PC-9 (cell line): Measurements from ENCODE around the gene SMARCAD1. TPM values are rescaled to one million over a fixed set of nuclear protein-coding genes. Genes with fewer than 3 reads are reported as not detected.

Experiments
- BruUV-seq: library from RNA; stranded (reverse); fragments of 400-500 nt; replicated peaks from 2 replicates; lab custom pipeline; 2021; lab: Mats Ljungman, UMichigan
- CTCF ChIA-PET: fragments of 300-600 bp; sonication (Branson Sonifier 250); formaldehyde crosslinking; loops from one replicate; lab custom pipeline; 2022; ENCODE audit warnings: antibody characterized with exemption; lab: Charles Lee
- POLR2A ChIA-PET: fragments of 300-600 bp; sonication (Branson Sonifier 250); formaldehyde crosslinking; loops from one replicate; lab custom pipeline; 2022; ENCODE audit warnings: antibody characterized with exemption; ENCODE audit not compliant: unreplicated experiment; lab: Charles Lee
- DNase-seq, 2 experiments: peaks; one replicate each; pipeline versions ENCODE4 v3.0.0 to v3.0.0-alpha.2; 2015 to 2022; ENCODE audit warnings: mixed read lengths in 1 of 2
- H2AFZ ChIP-seq: fragments of 200-600 bp; sonication (generic); 2 replicates; pipeline ENCODE4 v1.8.1; 2017; ENCODE audit warnings: antibody characterized with exemption
- H3F3A ChIP-seq: fragments of 200-600 bp; sonication (generic); 2 replicates; pipeline ENCODE4 v1.8.1; 2017; ENCODE audit warnings: antibody characterized with exemption, mild to moderate bottlenecking, low read depth; ENCODE audit not compliant: insufficient read depth
- H3K27ac ChIP-seq: fragments of 200-600 bp; sonication (generic); 2 replicates; pipeline ENCODE4 v1.6.1; 2016; ENCODE audit warnings: mixed run types
- H3K27me3 ChIP-seq: fragments of 200-600 bp; sonication (generic); 2 replicates; pipeline ENCODE4 v1.6.1; 2016; ENCODE audit warnings: low read depth, mixed run types; ENCODE audit not compliant: insufficient read depth
- H3K36me3 ChIP-seq: fragments of 200-600 bp; sonication (generic); 2 replicates; pipeline ENCODE4 v1.6.1; 2016; ENCODE audit warnings: low read depth, mixed run types
- H3K4me1 ChIP-seq: fragments of 200-600 bp; sonication (generic); replicated peaks from 2 replicates; pipeline ENCODE4 v1.6.1; 2016; ENCODE audit warnings: mixed run types; ENCODE audit not compliant: insufficient read depth
- H3K4me2 ChIP-seq: fragments of 200-600 bp; sonication (generic); 2 replicates; pipeline ENCODE4 v1.6.1; 2017; ENCODE audit warnings: mixed run types
- H3K4me3 ChIP-seq: fragments of 200-600 bp; sonication (generic); 2 replicates; pipeline ENCODE4 v1.6.1; 2016; ENCODE audit warnings: mixed run types
- H3K79me2 ChIP-seq: fragments of 200-600 bp; sonication (generic); 2 replicates; pipeline ENCODE4 v1.6.1; 2017; ENCODE audit warnings: low read depth, mixed run types
- H3K9me2 ChIP-seq: fragments of 200-600 bp; sonication (generic); 2 replicates; pipeline ENCODE4 v1.8.1; 2017; ENCODE audit warnings: mild to moderate bottlenecking; ENCODE audit not compliant: insufficient read depth
- H3K9me3 ChIP-seq: fragments of 200-600 bp; sonication (generic); 2 replicates; pipeline ENCODE4 v1.8.1; 2016; ENCODE audit warnings: low read depth; ENCODE audit not compliant: insufficient read depth
- H4K20me1 ChIP-seq: fragments of 200-600 bp; sonication (generic); 2 replicates; pipeline ENCODE4 v1.8.1; 2017; ENCODE audit not compliant: insufficient read depth
- EZH2 ChIP-seq: fragments of 200-600 bp; sonication (generic); IDR thresholded peaks from 2 replicates; pipeline ENCODE4 v1.8.0; 2017; ENCODE audit warnings: antibody characterized with exemption, low read depth
- intact Hi-C: fragments of 100-400 bp; cut with micrococcal nuclease; formaldehyde crosslinking; loops from one replicate; pipeline ENCODE4 v1.10.0; 2022; ENCODE audit not compliant: unreplicated experiment
- total RNA-seq: library from RNA; stranded (reverse); gene quantifications from 2 replicates; pipeline ENCODE4 v1.2.3, GENCODE V29; 2021
- TF ChIP-seq, protein P1 (sequence below): fragments of 200-600 bp; sonication (generic); conservative IDR thresholded peaks from 2 replicates; pipeline ENCODE4 v1.6.1; 2017; ENCODE audit warnings: mixed run types, antibody characterized with exemption, mild to moderate bottlenecking, moderate library complexity

SMARCAD1 gene
- total RNA-seq, 1 experiment from 2014 or later, result 17.1 TPM

DNA sequence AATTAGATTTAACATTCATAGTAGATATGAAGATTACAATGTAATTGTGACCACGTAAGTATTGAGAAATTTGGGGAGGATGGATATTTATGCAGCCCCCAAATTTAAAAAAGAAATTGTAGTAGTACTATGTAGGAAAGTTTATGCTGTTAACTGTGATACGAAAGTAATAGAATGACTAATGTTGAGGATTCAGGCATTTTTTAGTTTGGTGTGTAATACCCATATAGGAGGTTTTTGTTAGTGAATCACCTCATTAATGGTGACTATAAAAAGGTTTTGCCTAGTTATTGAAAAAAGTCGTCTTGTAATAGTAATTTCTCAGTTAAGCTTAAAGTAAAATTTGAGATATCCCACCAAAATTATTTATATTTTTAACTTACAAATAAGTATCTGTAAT is 67.2 kb downstream of the SMARCAD1 start:
- Histone ChIP-seq H3K4me2 (no peak overlapping the region), H4K20me1 (no peaks in the 10 kb centered on the region), H2AFZ (no peak overlapping the region), H3K4me3 (no peak overlapping the region), H3K36me3 (no peaks in the 10 kb centered on the region; the same call in 1 of the 2 replicates), H3F3A (no peaks in the 10 kb centered on the region), H3K79me2 (no peaks in the 10 kb centered on the region), H3K4me1 (no peaks in the 10 kb centered on the region), H3K27me3 (no peaks in the 10 kb centered on the region), H3K27ac (no peak overlapping the region), H3K9me3 (no peaks in the 10 kb centered on the region), H3K9me2 (no peaks in the 10 kb centered on the region)
- TF ChIP-seq, protein P1, sequence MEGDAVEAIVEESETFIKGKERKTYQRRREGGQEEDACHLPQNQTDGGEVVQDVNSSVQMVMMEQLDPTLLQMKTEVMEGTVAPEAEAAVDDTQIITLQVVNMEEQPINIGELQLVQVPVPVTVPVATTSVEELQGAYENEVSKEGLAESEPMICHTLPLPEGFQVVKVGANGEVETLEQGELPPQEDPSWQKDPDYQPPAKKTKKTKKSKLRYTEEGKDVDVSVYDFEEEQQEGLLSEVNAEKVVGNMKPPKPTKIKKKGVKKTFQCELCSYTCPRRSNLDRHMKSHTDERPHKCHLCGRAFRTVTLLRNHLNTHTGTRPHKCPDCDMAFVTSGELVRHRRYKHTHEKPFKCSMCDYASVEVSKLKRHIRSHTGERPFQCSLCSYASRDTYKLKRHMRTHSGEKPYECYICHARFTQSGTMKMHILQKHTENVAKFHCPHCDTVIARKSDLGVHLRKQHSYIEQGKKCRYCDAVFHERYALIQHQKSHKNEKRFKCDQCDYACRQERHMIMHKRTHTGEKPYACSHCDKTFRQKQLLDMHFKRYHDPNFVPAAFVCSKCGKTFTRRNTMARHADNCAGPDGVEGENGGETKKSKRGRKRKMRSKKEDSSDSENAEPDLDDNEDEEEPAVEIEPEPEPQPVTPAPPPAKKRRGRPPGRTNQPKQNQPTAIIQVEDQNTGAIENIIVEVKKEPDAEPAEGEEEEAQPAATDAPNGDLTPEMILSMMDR, result no peak
- ChIA-PET POLR2A (interaction anchor here (0.7 kb wide), 1 partner anchor 114 kb away, joined by 5 read pairs; no protein-coding TSS in a partner anchor), CTCF (no interaction called here)
- intact Hi-C loops, result no loop called here
- no TSS peak for BruUV-seq
- no peak for DNase-seq

DNA sequence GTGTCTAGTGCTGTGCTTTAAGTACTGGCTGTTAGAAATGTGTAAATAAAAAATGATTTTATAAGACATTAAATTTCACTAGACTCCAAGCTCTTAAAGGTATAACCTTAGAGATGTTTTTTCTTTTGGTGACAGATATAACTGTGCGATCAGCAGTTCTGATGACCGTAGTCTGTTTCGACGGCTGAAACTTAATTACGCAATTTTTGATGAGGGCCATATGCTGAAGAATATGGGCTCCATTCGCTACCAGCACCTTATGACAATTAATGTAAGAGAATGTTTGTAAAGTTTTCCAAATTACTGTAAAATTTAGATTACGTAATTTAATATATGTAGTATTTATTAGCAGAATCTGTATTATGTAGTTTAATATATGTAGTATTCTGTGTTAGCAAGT is 68.5 kb downstream of the SMARCAD1 start:
- Histone ChIP-seq H3K9me3 (no peaks in the 10 kb centered on the region), H3K4me1 (no peaks in the 10 kb centered on the region), H3K9me2 (no peaks in the 10 kb centered on the region), H3F3A (no peaks in the 10 kb centered on the region), H3K4me3 (no peak overlapping the region), H3K27me3 (no peaks in the 10 kb centered on the region), H3K27ac (no peak overlapping the region), H3K79me2 (no peaks in the 10 kb centered on the region), H4K20me1 (no peaks in the 10 kb centered on the region), H2AFZ (no peak overlapping the region), H3K36me3 (no peaks in the 10 kb centered on the region; the same call in 1 of the 2 replicates), H3K4me2 (no peak overlapping the region)
- TF ChIP-seq, protein P1, result no peak
- TF ChIP-seq EZH2, result no peak
- ChIA-PET CTCF (interaction anchor here (0.6 kb wide), 1 partner anchor 11 kb away, joined by 4 read pairs; no protein-coding TSS in a partner anchor), POLR2A (no interaction called here)
- no TSS peak for BruUV-seq
- no peak for DNase-seq
- intact Hi-C loops, result no loop called here

DNA sequence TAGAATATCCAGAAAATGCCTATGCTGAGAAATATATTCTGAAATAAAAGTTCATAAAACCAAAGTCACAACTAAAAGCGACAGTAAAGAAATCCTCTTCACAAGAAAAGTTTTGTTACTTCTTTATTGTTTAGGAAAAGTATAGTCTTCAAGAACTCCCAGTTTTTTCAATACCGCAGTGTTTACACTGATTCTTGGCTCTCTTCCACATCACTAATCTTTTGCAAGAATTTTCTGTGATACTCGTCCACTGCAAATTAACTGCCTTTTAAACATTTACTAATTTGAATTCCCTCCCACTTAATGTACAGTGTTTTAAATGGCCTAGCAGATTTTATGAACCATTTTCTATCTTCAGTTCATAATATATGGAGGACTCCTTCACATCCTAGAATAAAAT is 69.9 kb downstream of the SMARCAD1 start:
- Histone ChIP-seq H3F3A (no peaks in the 10 kb centered on the region), H3K36me3 (no peaks in the 10 kb centered on the region; the same call in 1 of the 2 replicates), H3K4me3 (no peak overlapping the region), H3K9me3 (no peaks in the 10 kb centered on the region), H3K4me2 (no peak overlapping the region), H2AFZ (no peak overlapping the region), H3K4me1 (no peaks in the 10 kb centered on the region), H3K27ac (no peak overlapping the region), H3K79me2 (no peaks in the 10 kb centered on the region), H4K20me1 (no peaks in the 10 kb centered on the region), H3K9me2 (no peaks in the 10 kb centered on the region), H3K27me3 (no peaks in the 10 kb centered on the region)
- ChIA-PET CTCF (interaction anchor here (0.6 kb wide), 1 partner anchor 1938 kb away, joined by 6 read pairs; no protein-coding TSS in a partner anchor), POLR2A (no interaction called here)
- DNase-seq, result no peak
- intact Hi-C loops, result no loop called here
- BruUV-seq, result no TSS peak
- TF ChIP-seq, protein P1, result no peak
- no peak for TF ChIP-seq EZH2
